ENCODE results near the gene C9orf85.
"Not testable (repeated sequence)": the region's sequence is repeated elsewhere in the genome, so short reads cannot be mapped to it uniquely, and the experiment has no call there.

The C9orf85 gene

DNA sequence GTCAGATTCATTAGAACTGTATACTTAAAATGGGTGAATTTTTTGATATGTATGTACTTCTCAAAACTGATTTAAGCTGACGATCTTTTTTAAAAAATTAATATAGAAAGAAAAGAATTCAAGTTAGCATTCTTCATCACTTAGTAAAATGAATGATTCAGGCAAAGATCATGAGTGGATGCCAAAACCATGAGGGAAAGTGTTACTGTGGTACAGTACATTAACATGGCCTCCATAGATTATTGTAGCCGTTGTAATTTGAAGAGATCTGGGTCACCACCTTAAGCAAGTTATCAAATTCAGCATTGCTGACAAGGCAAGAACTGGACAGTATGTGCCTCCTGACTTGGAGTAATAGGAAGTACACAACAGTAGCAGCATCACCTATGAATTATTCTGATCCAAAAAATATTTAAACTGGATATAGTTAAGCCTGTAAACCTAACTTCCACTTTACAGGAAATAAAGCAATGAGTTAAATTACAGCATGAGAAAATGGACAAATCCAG, 29.7 kb downstream of the C9orf85 start:
- Histone ChIP-seq H3K4me3 (replicated peaks; ENCODE audit: insufficient read depth, low read length) (no peak overlapping the region), H3K27me3 (ENCODE audit: insufficient read depth, poor library complexity, severe bottlenecking) (no peaks in the 10 kb centered on the region), H3K27ac (replicated peaks) (no peak overlapping the region)
- DNase-seq (ENCODE audit: low read depth in 1 of 2, low spot score in 1 of 2), result no peak
- no peak for TF ChIP-seq SPI1 (IDR thresholded peaks at IDR 0.05; ENCODE audit: borderline replicate concordance, low read depth)
- TF ChIP-seq, protein P1, sequence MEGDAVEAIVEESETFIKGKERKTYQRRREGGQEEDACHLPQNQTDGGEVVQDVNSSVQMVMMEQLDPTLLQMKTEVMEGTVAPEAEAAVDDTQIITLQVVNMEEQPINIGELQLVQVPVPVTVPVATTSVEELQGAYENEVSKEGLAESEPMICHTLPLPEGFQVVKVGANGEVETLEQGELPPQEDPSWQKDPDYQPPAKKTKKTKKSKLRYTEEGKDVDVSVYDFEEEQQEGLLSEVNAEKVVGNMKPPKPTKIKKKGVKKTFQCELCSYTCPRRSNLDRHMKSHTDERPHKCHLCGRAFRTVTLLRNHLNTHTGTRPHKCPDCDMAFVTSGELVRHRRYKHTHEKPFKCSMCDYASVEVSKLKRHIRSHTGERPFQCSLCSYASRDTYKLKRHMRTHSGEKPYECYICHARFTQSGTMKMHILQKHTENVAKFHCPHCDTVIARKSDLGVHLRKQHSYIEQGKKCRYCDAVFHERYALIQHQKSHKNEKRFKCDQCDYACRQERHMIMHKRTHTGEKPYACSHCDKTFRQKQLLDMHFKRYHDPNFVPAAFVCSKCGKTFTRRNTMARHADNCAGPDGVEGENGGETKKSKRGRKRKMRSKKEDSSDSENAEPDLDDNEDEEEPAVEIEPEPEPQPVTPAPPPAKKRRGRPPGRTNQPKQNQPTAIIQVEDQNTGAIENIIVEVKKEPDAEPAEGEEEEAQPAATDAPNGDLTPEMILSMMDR (IDR thresholded peaks at IDR 0.05; ENCODE audit: insufficient read depth, low read length), result no peak
- TF ChIP-seq, protein P2, sequence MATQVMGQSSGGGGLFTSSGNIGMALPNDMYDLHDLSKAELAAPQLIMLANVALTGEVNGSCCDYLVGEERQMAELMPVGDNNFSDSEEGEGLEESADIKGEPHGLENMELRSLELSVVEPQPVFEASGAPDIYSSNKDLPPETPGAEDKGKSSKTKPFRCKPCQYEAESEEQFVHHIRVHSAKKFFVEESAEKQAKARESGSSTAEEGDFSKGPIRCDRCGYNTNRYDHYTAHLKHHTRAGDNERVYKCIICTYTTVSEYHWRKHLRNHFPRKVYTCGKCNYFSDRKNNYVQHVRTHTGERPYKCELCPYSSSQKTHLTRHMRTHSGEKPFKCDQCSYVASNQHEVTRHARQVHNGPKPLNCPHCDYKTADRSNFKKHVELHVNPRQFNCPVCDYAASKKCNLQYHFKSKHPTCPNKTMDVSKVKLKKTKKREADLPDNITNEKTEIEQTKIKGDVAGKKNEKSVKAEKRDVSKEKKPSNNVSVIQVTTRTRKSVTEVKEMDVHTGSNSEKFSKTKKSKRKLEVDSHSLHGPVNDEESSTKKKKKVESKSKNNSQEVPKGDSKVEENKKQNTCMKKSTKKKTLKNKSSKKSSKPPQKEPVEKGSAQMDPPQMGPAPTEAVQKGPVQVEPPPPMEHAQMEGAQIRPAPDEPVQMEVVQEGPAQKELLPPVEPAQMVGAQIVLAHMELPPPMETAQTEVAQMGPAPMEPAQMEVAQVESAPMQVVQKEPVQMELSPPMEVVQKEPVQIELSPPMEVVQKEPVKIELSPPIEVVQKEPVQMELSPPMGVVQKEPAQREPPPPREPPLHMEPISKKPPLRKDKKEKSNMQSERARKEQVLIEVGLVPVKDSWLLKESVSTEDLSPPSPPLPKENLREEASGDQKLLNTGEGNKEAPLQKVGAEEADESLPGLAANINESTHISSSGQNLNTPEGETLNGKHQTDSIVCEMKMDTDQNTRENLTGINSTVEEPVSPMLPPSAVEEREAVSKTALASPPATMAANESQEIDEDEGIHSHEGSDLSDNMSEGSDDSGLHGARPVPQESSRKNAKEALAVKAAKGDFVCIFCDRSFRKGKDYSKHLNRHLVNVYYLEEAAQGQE (IDR thresholded peaks at IDR 0.05; ENCODE audit: insufficient replicate concordance, low read depth), result no peak
- no peak for TF ChIP-seq GABPA (IDR thresholded peaks at IDR 0.05; ENCODE audit: low read depth)
- no peak for TF ChIP-seq POLR2AphosphoS5 (IDR thresholded peaks at IDR 0.05; ENCODE audit: low read depth)

DNA sequence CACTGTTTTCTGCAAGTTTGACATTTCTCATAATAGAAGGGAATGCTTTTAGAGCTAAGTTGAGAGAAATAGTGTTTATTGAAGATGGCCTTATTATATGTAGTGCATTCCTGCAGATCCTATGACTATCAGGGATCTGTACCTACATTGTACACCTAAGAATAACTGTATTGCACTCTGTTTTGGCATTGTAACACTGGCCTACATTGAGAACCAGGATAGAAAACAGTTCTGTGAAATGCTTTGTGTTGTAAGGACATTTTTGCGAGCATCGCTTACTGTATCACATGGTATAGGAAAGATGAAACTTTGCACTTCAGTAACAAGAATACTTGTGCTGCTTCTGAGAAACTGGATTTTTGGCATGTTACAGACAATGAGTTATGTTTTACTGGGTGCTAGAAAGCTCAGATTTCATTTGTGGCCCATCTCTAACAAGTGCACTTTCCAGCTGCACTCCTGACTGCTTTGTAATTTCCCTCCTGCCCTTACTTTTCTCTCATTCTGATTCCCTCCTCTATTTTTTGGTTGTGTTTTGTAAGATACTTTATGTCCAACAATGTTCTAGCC, 30.6 kb downstream of the C9orf85 start:
- Histone ChIP-seq H3K27me3 (ENCODE audit: insufficient read depth, poor library complexity, severe bottlenecking) (no peaks in the 10 kb centered on the region), H3K27ac (replicated peaks) (no peak overlapping the region), H3K4me3 (replicated peaks; ENCODE audit: insufficient read depth, low read length) (no peak overlapping the region)
- no peak for DNase-seq (ENCODE audit: low read depth in 1 of 2, low spot score in 1 of 2)
- TF ChIP-seq, protein P2 (IDR thresholded peaks at IDR 0.05; ENCODE audit: insufficient replicate concordance, low read depth), result no peak
- TF ChIP-seq, protein P1 (IDR thresholded peaks at IDR 0.05; ENCODE audit: insufficient read depth, low read length), result no peak
- no peak for TF ChIP-seq GABPA (IDR thresholded peaks at IDR 0.05; ENCODE audit: low read depth)
- TF ChIP-seq POLR2AphosphoS5 (IDR thresholded peaks at IDR 0.05; ENCODE audit: low read depth), result no peak
- no peak for TF ChIP-seq SPI1 (IDR thresholded peaks at IDR 0.05; ENCODE audit: borderline replicate concordance, low read depth)

GRCh38 chr9:71944754-71945375, 33.4 kb downstream of the C9orf85 start:
- no peaks in the 10 kb centered on the region for H3K27me3 ChIP-seq (ENCODE audit: insufficient read depth, poor library complexity, severe bottlenecking)
- TF ChIP-seq, protein P1 (IDR thresholded peaks at IDR 0.05; ENCODE audit: insufficient read depth, low read length), result no peak
- no peak for TF ChIP-seq GABPA (IDR thresholded peaks at IDR 0.05; ENCODE audit: low read depth)
- TF ChIP-seq POLR2AphosphoS5 (IDR thresholded peaks at IDR 0.05; ENCODE audit: low read depth), result no peak
- TF ChIP-seq SPI1 (IDR thresholded peaks at IDR 0.05; ENCODE audit: borderline replicate concordance, low read depth), result no peak
- TF ChIP-seq, protein P2 (IDR thresholded peaks at IDR 0.05; ENCODE audit: insufficient replicate concordance, low read depth), result no peak
- no peak overlapping the region for H3K27ac ChIP-seq (replicated peaks)
- DNase-seq (ENCODE audit: low read depth in 1 of 2, low spot score in 1 of 2), result no peak
- H3K4me3 ChIP-seq (replicated peaks; ENCODE audit: insufficient read depth, low read length), result no peak overlapping the region

- not testable (repeated sequence) for H3K4me3 ChIP-seq (replicated peaks; ENCODE audit: insufficient read depth, low read length); H3K27me3 ChIP-seq (ENCODE audit: insufficient read depth, poor library complexity, severe bottlenecking); DNase-seq (ENCODE audit: low read depth in 1 of 2, low spot score in 1 of 2)
- peak overlapping the region; percentile 51 for H3K27ac ChIP-seq (replicated peaks)
Measured at GRCh38 chr9:71954652-71955051, 43.2 kb downstream of the C9orf85 start.

Data from HL-60 (cell line).